ENCODE measurements around the gene TRNP1.

The TRNP1 gene

DNA sequence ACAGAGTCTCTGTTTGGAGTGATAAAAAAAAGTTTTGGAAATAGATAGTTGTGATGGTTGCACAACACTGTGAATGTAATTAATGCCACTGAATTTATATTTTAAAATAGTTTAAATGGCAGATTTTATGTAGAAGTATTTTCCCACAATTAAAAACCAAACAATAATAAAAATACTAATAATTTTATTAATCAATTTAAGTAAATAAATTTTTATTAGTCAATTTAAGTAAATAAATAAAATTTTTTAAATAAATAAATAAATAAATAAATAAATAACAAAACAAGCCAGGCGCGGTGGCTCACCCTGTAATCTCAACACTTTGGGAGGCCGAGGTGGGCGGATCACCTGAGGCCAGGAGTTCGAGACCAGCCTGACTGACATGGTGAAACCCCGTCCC, 28.3 kb upstream of the TRNP1 start:
- TF ChIP-seq, protein P1, sequence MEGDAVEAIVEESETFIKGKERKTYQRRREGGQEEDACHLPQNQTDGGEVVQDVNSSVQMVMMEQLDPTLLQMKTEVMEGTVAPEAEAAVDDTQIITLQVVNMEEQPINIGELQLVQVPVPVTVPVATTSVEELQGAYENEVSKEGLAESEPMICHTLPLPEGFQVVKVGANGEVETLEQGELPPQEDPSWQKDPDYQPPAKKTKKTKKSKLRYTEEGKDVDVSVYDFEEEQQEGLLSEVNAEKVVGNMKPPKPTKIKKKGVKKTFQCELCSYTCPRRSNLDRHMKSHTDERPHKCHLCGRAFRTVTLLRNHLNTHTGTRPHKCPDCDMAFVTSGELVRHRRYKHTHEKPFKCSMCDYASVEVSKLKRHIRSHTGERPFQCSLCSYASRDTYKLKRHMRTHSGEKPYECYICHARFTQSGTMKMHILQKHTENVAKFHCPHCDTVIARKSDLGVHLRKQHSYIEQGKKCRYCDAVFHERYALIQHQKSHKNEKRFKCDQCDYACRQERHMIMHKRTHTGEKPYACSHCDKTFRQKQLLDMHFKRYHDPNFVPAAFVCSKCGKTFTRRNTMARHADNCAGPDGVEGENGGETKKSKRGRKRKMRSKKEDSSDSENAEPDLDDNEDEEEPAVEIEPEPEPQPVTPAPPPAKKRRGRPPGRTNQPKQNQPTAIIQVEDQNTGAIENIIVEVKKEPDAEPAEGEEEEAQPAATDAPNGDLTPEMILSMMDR (IDR thresholded peaks at IDR 0.05; ENCODE audit: low read depth, low read length), result no peak
- H3K36me3 ChIP-seq, result no peaks in the 10 kb centered on the region

DNA sequence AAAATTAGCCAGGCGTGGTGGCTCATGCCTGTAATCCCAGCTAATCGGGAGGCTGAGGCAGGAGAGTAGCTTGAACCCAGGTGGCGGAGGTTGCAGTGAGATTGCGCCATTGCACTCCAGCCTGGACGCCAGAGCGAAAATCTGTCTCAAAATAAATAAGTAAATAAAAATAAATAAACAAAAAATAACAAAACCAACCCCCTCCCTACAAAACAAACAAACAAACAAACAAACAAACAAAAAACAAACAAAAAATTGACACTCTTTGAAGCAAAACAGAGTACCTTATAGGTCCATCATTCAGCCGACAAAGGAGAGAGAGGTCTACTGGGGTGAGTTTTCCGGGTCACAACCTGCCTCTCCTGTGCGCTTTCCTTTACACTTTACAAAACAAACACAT, 27.9 kb upstream of the TRNP1 start:
- no peak for DNase-seq
- no peaks in the 10 kb centered on the region for H3K9me3 ChIP-seq (ENCODE audit: severe bottlenecking)
- peaks cover 13% of the 10 kb centered on the region for H3K27me3 ChIP-seq (ENCODE audit: insufficient read depth, low read depth, severe bottlenecking)
- no peak overlapping the region for H3K4me3 ChIP-seq (ENCODE audit: low read depth, low read length)
- no peaks in the 10 kb centered on the region for H3K36me3 ChIP-seq
- no peak overlapping the region for H3K27ac ChIP-seq
- TF ChIP-seq, protein P1 (IDR thresholded peaks at IDR 0.05; ENCODE audit: low read depth, low read length), result no peak

More for the DNA sequence above, 28.3 kb upstream of the TRNP1 start:
- DNase-seq, result no peak
- Histone ChIP-seq H3K9me3 (ENCODE audit: severe bottlenecking) (no peaks in the 10 kb centered on the region), H3K27ac (no peak overlapping the region), H3K4me3 (ENCODE audit: low read depth, low read length) (no peak overlapping the region), H3K27me3 (ENCODE audit: insufficient read depth, low read depth, severe bottlenecking) (peaks cover 17% of the 10 kb centered on the region)

DNA sequence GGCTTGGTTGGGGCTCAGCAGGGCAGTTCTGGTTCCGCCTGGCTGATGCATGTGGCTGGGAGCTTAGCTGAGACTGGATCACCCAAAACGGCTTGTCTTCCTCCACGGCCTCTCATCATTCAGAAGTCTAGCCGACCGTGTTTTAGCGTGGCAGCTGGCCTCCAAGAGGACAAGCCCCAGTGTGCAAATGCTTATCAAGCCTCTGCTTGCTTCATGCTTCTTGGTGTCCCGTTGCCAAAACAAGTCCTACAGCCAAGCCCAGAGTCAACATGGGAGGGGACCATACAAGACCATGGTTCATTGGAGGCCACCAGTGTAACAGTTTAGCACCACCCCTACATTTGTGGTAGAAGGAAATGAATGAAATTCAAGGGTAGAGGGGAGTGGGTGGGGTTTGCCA, 22.7 kb upstream of the TRNP1 start:
- Histone ChIP-seq H3K9me3 (ENCODE audit: severe bottlenecking) (no peaks in the 10 kb centered on the region), H3K4me3 (ENCODE audit: low read depth, low read length) (no peak overlapping the region), H3K27me3 (ENCODE audit: insufficient read depth, low read depth, severe bottlenecking) (no peaks in the 10 kb centered on the region)

DNA sequence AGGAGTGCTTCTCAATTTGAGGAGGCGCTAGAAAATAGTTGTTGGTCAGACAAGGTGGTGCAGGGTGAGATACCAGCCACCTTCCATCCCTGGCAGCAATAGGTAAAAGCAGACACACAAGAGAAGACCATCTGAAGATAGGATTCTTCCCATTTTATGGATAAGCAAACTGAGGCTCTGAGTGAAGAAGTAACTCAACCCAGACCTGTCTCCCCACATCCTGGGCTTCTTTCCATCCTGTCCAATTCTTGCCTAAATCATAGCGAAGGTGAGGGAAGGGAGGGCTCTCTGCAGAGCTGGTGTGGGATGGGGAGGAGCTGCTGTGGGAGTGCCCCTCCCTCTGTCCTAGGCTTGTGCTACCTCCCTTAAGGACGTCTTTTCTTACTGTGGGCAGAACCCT, 21.9 kb upstream of the TRNP1 start:
- Histone ChIP-seq H3K4me3 (ENCODE audit: low read depth, low read length) (no peak overlapping the region), H3K36me3 (no peaks in the 10 kb centered on the region), H3K9me3 (ENCODE audit: severe bottlenecking) (no peaks in the 10 kb centered on the region), H3K27ac (no peak overlapping the region), H3K27me3 (ENCODE audit: insufficient read depth, low read depth, severe bottlenecking) (no peaks in the 10 kb centered on the region)
- no peak for DNase-seq
- TF ChIP-seq, protein P1 (IDR thresholded peaks at IDR 0.05; ENCODE audit: low read depth, low read length), result no peak

More for the DNA sequence above, 22.7 kb upstream of the TRNP1 start:
- no peak overlapping the region for H3K27ac ChIP-seq
- peak; percentile 30 for DNase-seq
- TF ChIP-seq, protein P1 (IDR thresholded peaks at IDR 0.05; ENCODE audit: low read depth, low read length), result no peak
- no peaks in the 10 kb centered on the region for H3K36me3 ChIP-seq

DNA sequence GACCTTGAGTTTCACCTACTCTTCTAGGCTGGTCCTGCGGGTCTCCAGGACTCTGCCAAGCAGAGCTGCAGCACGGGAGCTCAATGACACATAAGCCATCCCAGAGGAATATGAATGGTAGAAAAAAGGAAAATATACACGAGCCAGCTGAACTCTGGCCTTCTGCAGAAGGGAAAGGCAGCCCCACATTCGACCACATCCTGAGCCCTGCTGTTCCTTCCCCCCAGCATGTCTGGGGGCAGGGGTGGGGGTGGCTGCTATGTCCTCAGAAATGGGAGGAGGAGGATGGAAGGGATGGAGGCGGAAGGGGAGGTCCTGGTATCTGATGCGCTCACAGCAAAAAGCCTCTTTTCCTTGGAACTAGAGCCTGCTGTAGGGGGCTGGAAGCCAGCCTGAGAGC, 21.1 kb upstream of the TRNP1 start:
- Histone ChIP-seq H3K27me3 (ENCODE audit: insufficient read depth, low read depth, severe bottlenecking) (no peaks in the 10 kb centered on the region), H3K36me3 (no peaks in the 10 kb centered on the region), H3K4me3 (ENCODE audit: low read depth, low read length) (no peak overlapping the region), H3K9me3 (ENCODE audit: severe bottlenecking) (no peaks in the 10 kb centered on the region), H3K27ac (no peak overlapping the region)
- TF ChIP-seq, protein P1 (IDR thresholded peaks at IDR 0.05; ENCODE audit: low read depth, low read length), result no peak
- no peak for DNase-seq

DNA sequence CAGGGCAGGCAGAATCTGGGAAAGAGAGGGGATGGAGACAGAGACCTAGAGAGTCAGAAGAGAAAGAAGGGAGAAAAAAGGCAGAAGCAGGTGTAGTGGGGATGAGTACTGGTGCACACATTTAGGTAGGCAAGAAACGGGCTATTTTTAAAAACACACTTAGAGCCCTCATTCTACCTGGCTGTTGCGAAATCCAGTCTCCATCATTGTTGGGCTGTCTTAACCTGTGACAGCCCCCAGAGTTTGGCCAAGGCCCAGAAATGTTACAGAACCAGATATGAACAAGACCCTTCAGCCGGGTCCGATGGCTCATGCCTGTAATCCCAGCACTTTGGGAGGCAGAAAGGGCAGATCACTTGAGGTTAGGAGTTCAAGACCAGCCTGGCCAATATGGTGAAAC, 20.7 kb upstream of the TRNP1 start:
- Histone ChIP-seq H3K27ac (no peak overlapping the region), H3K4me3 (ENCODE audit: low read depth, low read length) (no peak overlapping the region), H3K9me3 (ENCODE audit: severe bottlenecking) (no peaks in the 10 kb centered on the region), H3K27me3 (ENCODE audit: insufficient read depth, low read depth, severe bottlenecking) (no peaks in the 10 kb centered on the region), H3K36me3 (no peaks in the 10 kb centered on the region)
- TF ChIP-seq, protein P1 (IDR thresholded peaks at IDR 0.05; ENCODE audit: low read depth, low read length), result no peak
- DNase-seq, result no peak
